PC-3 (cell line): ENCODE data around the gene TSN. TPM values are rescaled to one million over a fixed set of nuclear protein-coding genes. Genes with fewer than 3 reads are reported as not detected.
"Not testable (repeated sequence)": the region's sequence is repeated elsewhere in the genome, so short reads cannot be mapped to it uniquely, and the experiment has no call there.

ENCODE experiments used
- ATAC-seq: fragments of 200-7000 bp; cut with Tn5 transposase; 2 replicates; pipeline ENCODE4 v1.9.1; 2020; ENCODE audit warnings: mild to moderate bottlenecking, moderate library complexity
- BruUV-seq: library from RNA; stranded (reverse); fragments of 400-500 nt; replicated peaks from 2 replicates; lab custom pipeline; 2021; lab: Mats Ljungman, UMichigan
- CTCF ChIA-PET: fragments of 300-600 bp; sonication (Branson Sonifier 250); formaldehyde crosslinking; loops from one replicate; lab custom pipeline; 2022; ENCODE audit warnings: antibody characterized with exemption; lab: Charles Lee
- POLR2A ChIA-PET: fragments of 300-600 bp; sonication (Branson Sonifier 250); formaldehyde crosslinking; loops from one replicate; lab custom pipeline; 2022; ENCODE audit warnings: antibody characterized with exemption; ENCODE audit not compliant: unreplicated experiment; lab: Charles Lee
- DNase-seq: peaks from one replicate; pipeline ENCODE4 v3.0.0-alpha.2; 2015
- H2AFZ ChIP-seq: fragments of 300-600 bp; sonication (generic); 2 replicates; pipeline ENCODE4 v1.6.0; 2016; ENCODE audit warnings: antibody characterized with exemption, low read length
- H3F3A ChIP-seq: fragments of 300-600 bp; sonication (generic); one replicate; pipeline ENCODE4 v1.6.0; 2017; ENCODE audit warnings: antibody characterized with exemption, low read length, control low read depth, mild to moderate bottlenecking; ENCODE audit not compliant: unreplicated experiment
- H3K27ac ChIP-seq: fragments of 300-600 bp; sonication (generic); 2 replicates; pipeline ENCODE4 v1.5.1; 2016; ENCODE audit warnings: mild to moderate bottlenecking, low read length
- H3K27me3 ChIP-seq: fragments of 300-600 bp; sonication (generic); 2 replicates; pipeline ENCODE4 v1.6.1; 2016; ENCODE audit warnings: low read length, mixed read lengths
- H3K36me3 ChIP-seq: fragments of 300-600 bp; sonication (generic); 2 replicates; pipeline ENCODE4 v1.6.1; 2016; ENCODE audit warnings: low read depth, mixed run types, low read length, mixed read lengths
- H3K4me1 ChIP-seq: fragments of 300-600 bp; sonication (generic); 2 replicates; pipeline ENCODE4 v1.5.1; 2016; ENCODE audit warnings: low read length; ENCODE audit not compliant: insufficient read depth
- H3K4me2 ChIP-seq: fragments of 300-600 bp; sonication (generic); 2 replicates; pipeline ENCODE4 v1.6.0; 2016; ENCODE audit warnings: low read length
- H3K4me3 ChIP-seq: fragments of 300-600 bp; sonication (generic); 2 replicates; pipeline ENCODE4 v1.5.1; 2016; ENCODE audit warnings: mild to moderate bottlenecking, low read length, mixed read lengths
- H3K79me2 ChIP-seq: fragments of 300-600 bp; sonication (generic); 2 replicates; pipeline ENCODE4 v1.6.1; 2017; ENCODE audit warnings: low read length, mixed read lengths
- H3K9ac ChIP-seq: fragments of 300-600 bp; sonication (generic); 2 replicates; pipeline ENCODE4 v1.6.0; 2016; ENCODE audit warnings: mild to moderate bottlenecking, low read length
- H3K9me2 ChIP-seq: fragments of 300-600 bp; sonication (generic); replicated peaks from 2 replicates; pipeline ENCODE4 v1.6.1; 2016; ENCODE audit warnings: mixed run types, low read length, mixed read lengths
- H3K9me3 ChIP-seq: fragments of 300-600 bp; sonication (generic); 2 replicates; pipeline ENCODE4 v1.6.1; 2016; ENCODE audit warnings: low read length, mixed read lengths
- H4K20me1 ChIP-seq: fragments of 300-600 bp; sonication (generic); 2 replicates; pipeline ENCODE4 v1.6.1; 2016; ENCODE audit warnings: low read length, mixed read lengths
- CTCF ChIP-seq: fragments of 300-600 bp; sonication (generic); conservative IDR thresholded peaks from 2 replicates; pipeline ENCODE4 v1.5.1; 2017; ENCODE audit warnings: antibody characterized with exemption, low read depth, mild to moderate bottlenecking, low read length
- EZH2 ChIP-seq: fragments of 300-600 bp; sonication (generic); IDR thresholded peaks from one replicate; pipeline ENCODE4 v1.6.1; 2017; ENCODE audit warnings: antibody characterized with exemption, mild to moderate bottlenecking, low read length; ENCODE audit not compliant: unreplicated experiment
- EZH2phosphoT487 ChIP-seq: fragments of 300-600 bp; sonication (generic); IDR thresholded peaks from 2 replicates; pipeline ENCODE4 v1.6.1; 2018; ENCODE audit warnings: mild to moderate bottlenecking, antibody characterized with exemption, low read length, borderline replicate concordance
- intact Hi-C: fragments of 100-400 bp; cut with micrococcal nuclease; formaldehyde crosslinking; loops from 2 replicates; pipeline ENCODE4 v1.9.0; 2023
- total RNA-seq: library from RNA; depleted of rRNA; stranded (reverse); fragments of >200 nt; gene quantifications from 2 replicates; pipeline ENCODE4 v1.2.3, GENCODE V29; 2014

Gene TSN
- total RNA-seq, 1 experiment from 2014 or later, result 55.0 TPM

- H3K79me2 ChIP-seq, result no peaks in the 10 kb centered on the region
- no peaks in the 10 kb centered on the region for H3F3A ChIP-seq
- CTCF ChIA-PET, result interaction anchor here (0.6 to 0.8 kb wide), 3 partner anchors 36 to 164 kb away, joined by 3 to 8 read pairs (median 3); no protein-coding TSS in a partner anchor
- H4K20me1 ChIP-seq, result no peaks in the 10 kb centered on the region
- no peak overlapping the region for H3K9ac ChIP-seq
- H3K9me2 ChIP-seq, result no peaks in the 10 kb centered on the region
- ATAC-seq, result peak; percentile 97
- no peaks in the 10 kb centered on the region for H3K9me3 ChIP-seq
- H3K27ac ChIP-seq, result no peak overlapping the region
- no peak overlapping the region for H3K4me3 ChIP-seq
- intact Hi-C loops, result loop anchor here (5.0 kb wide), 4 partner anchors 161 to 936 kb away; no protein-coding TSS in a partner anchor
- no TSS peak for BruUV-seq
- POLR2A ChIA-PET, result no interaction called here
- H3K4me2 ChIP-seq, result no peak overlapping the region
- peak; percentile 78 for TF ChIP-seq CTCF
- no peak for TF ChIP-seq EZH2phosphoT487
- no peaks in the 10 kb centered on the region for H3K36me3 ChIP-seq
- peak overlapping the region; percentile 10; the same call in 1 of the 2 replicates for H2AFZ ChIP-seq
- H3K27me3 ChIP-seq, result 0 out of 2 replicates have a peak, but pooled peaks cover 4% of the 10 kb centered on the region
- H3K4me1 ChIP-seq, result no peaks in the 10 kb centered on the region
- DNase-seq, result peak; percentile 79
These were observed 55.8 kb downstream of the TSN start for GRCh38 chr2:121810959-121811853.

DNA sequence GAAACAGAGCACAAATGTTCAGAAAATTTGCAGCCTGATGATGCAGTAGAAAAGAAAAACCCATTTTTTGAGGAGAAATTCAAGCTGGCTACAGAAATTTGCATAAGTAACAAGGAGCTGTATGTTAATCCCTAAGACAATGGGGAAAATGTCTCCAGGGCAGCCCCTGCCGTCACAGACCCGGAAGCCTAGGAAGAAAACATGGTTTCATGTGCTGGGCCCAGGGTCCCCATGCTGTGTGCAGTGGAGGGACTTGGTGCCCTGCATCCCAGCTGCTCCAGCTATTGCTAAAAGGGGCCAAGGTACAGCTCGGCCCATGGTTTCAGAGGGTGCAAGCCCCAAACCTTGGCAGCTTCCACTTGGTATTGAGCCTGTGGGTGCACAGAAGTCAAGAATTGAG, 57.6 kb downstream of the TSN start:
- intact Hi-C loops, result loop anchor here (5.0 kb wide), 4 partner anchors 159 to 934 kb away; no protein-coding TSS in a partner anchor
- H2AFZ ChIP-seq, H3K4me2 ChIP-seq, H3K4me3 ChIP-seq, CTCF ChIA-PET, H3K9me3 ChIP-seq, DNase-seq, H3K4me1 ChIP-seq, H3K9ac ChIP-seq, H3K36me3 ChIP-seq, H4K20me1 ChIP-seq, ATAC-seq, H3K27me3 ChIP-seq, H3K79me2 ChIP-seq, H3K27ac ChIP-seq, BruUV-seq, H3K9me2 ChIP-seq, POLR2A ChIA-PET, H3F3A ChIP-seq: not testable (repeated sequence)

DNA sequence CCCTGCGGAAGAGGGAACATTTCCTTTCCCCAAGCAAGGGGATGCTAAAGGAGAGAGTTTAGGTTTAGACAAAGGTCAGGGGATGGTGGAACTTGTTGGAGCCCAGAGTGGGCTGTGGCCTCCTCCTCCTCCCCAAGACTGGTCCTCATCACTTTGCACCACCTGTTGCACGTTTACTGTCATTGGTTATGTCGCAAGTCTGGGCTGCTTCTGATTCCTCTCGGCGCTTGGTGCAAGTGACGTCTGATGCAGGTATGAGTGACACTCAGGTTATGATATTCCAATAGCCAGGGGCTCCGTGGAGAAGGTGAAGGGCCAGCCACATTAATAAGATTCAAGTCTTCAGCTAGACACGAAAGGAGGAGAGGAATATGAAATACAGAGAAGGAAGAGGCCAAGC, 59.8 kb downstream of the TSN start:
- Histone ChIP-seq H3K27me3 (peaks cover 11% of the 10 kb centered on the region; the same call in 1 of the 2 replicates), H3K36me3 (no peaks in the 10 kb centered on the region), H3K79me2 (no peaks in the 10 kb centered on the region), H3K4me2 (no peak overlapping the region), H3K9me2 (no peaks in the 10 kb centered on the region), H2AFZ (no peak overlapping the region), H3K27ac (no peak overlapping the region), H3K4me1 (no peaks in the 10 kb centered on the region), H3K4me3 (no peak overlapping the region), H4K20me1 (no peaks in the 10 kb centered on the region), H3F3A (no peaks in the 10 kb centered on the region), H3K9me3 (no peaks in the 10 kb centered on the region), H3K9ac (no peak overlapping the region)
- no peak for DNase-seq
- ChIA-PET POLR2A (no interaction called here), CTCF (no interaction called here)
- intact Hi-C loops, result no loop called here
- TF ChIP-seq EZH2phosphoT487 (no peak), CTCF (no peak), EZH2 (no peak)
- BruUV-seq, result no TSS peak
- no peak for ATAC-seq
